Ishikawa (cell line): ENCODE data around the gene CHST11.

Source experiments
- CREB1 ChIP-seq: IDR thresholded peaks from 2 replicates; pipeline ENCODE4 v1.6.1; 2012; ENCODE audit warnings: low read depth
- EP300 ChIP-seq: IDR thresholded peaks from 2 replicates; pipeline ENCODE4 v1.6.1; 2012; ENCODE audit warnings: borderline replicate concordance
- FOXM1 ChIP-seq: IDR thresholded peaks from 2 replicates; pipeline ENCODE4 v1.6.1; 2012; ENCODE audit warnings: low read depth, borderline replicate concordance
- NFIC ChIP-seq: IDR thresholded peaks from 2 replicates; pipeline ENCODE4 v1.6.1; 2012
- TAF1 ChIP-seq: IDR thresholded peaks from 2 replicates; pipeline ENCODE4 v1.6.1; 2012; ENCODE audit warnings: low read depth, mild to moderate bottlenecking
- TCF12 ChIP-seq: IDR thresholded peaks from 2 replicates; pipeline ENCODE4 v1.6.1; 2012; ENCODE audit warnings: low read depth
- TEAD4 ChIP-seq: IDR thresholded peaks from 2 replicates; pipeline ENCODE4 v1.6.1; 2012
- YY1 ChIP-seq: IDR thresholded peaks from 2 replicates; pipeline ENCODE4 v1.6.1; 2012; ENCODE audit warnings: low read depth
- TF ChIP-seq, protein P1 (sequence below): IDR thresholded peaks from 2 replicates; pipeline ENCODE4 v1.6.1; 2012
- TF ChIP-seq, protein P2 (sequence below): IDR thresholded peaks from 2 replicates; pipeline ENCODE4 v1.6.1; 2012
- TF ChIP-seq, protein P3 (sequence below): IDR thresholded peaks from 2 replicates; pipeline ENCODE4 v1.6.1; 2012; ENCODE audit warnings: low read depth, mild to moderate bottlenecking

DNA sequence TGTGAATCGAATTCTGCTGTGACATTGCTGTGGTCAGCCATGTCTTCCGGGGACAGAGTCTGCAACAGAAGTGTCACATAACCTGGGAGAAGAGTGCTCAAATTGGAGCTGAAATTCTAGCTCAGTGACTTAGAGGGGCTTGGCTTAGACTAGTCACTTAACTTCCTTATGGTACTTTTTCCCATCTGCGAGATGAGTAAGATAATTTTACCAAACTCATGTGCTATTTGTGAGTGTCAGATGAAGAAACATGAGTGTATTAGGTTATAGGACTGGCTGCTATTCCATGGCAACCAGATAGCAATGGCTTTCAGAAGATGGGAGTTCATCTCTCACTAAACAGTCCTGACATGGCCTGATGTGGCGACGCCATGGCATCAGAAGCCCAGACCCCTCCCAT is 104.1 kb downstream of the CHST11 start:
- TF ChIP-seq, protein P1, sequence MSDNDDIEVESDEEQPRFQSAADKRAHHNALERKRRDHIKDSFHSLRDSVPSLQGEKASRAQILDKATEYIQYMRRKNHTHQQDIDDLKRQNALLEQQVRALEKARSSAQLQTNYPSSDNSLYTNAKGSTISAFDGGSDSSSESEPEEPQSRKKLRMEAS: no peak
- TF ChIP-seq CREB1 (no peak), NFIC (no peak), TCF12 (no peak), EP300 (no peak), FOXM1 (no peak), TAF1 (no peak), TEAD4 (no peak), YY1 (no peak)
- TF ChIP-seq, protein P2, sequence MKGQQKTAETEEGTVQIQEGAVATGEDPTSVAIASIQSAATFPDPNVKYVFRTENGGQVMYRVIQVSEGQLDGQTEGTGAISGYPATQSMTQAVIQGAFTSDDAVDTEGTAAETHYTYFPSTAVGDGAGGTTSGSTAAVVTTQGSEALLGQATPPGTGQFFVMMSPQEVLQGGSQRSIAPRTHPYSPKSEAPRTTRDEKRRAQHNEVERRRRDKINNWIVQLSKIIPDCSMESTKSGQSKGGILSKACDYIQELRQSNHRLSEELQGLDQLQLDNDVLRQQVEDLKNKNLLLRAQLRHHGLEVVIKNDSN: no peak
- TF ChIP-seq, protein P3, sequence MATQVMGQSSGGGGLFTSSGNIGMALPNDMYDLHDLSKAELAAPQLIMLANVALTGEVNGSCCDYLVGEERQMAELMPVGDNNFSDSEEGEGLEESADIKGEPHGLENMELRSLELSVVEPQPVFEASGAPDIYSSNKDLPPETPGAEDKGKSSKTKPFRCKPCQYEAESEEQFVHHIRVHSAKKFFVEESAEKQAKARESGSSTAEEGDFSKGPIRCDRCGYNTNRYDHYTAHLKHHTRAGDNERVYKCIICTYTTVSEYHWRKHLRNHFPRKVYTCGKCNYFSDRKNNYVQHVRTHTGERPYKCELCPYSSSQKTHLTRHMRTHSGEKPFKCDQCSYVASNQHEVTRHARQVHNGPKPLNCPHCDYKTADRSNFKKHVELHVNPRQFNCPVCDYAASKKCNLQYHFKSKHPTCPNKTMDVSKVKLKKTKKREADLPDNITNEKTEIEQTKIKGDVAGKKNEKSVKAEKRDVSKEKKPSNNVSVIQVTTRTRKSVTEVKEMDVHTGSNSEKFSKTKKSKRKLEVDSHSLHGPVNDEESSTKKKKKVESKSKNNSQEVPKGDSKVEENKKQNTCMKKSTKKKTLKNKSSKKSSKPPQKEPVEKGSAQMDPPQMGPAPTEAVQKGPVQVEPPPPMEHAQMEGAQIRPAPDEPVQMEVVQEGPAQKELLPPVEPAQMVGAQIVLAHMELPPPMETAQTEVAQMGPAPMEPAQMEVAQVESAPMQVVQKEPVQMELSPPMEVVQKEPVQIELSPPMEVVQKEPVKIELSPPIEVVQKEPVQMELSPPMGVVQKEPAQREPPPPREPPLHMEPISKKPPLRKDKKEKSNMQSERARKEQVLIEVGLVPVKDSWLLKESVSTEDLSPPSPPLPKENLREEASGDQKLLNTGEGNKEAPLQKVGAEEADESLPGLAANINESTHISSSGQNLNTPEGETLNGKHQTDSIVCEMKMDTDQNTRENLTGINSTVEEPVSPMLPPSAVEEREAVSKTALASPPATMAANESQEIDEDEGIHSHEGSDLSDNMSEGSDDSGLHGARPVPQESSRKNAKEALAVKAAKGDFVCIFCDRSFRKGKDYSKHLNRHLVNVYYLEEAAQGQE: no peak
